Bronchial epithelial cell (primary cell): ENCODE results near the gene MYOM3. TPM values are rescaled to one million over a fixed set of nuclear protein-coding genes. Genes with fewer than 3 reads are reported as not detected.

Experiments used
- DNase-seq: peaks from one replicate; pipeline ENCODE4 v3.0.0-alpha.2; 2010; ENCODE audit warnings: low read depth
- FAIRE-seq: peaks from 2 replicates; lab custom pipeline; 2011; peaks lifted over from hg19 to GRCh38; lab: Jason Lieb, UNC
- H3K27me3 ChIP-seq: 2 replicates; pipeline ENCODE4 v1.5.1; 2011; ENCODE audit warnings: low read length; ENCODE audit not compliant: control insufficient read depth, insufficient read depth
- H3K36me3 ChIP-seq: 2 replicates; pipeline ENCODE4 v1.5.1; 2011; ENCODE audit warnings: low read length; ENCODE audit not compliant: control insufficient read depth, insufficient read depth
- H3K4me3 ChIP-seq: 2 replicates; pipeline ENCODE4 v1.5.1; 2011; ENCODE audit warnings: mild to moderate bottlenecking, low read depth, low read length, control low read depth
- total RNA-seq: library from RNA; depleted of rRNA; stranded (reverse); fragments of >200 nt; gene quantifications from 2 replicates; pipeline ENCODE4 v1.2.1, GENCODE V29; 2014
- TF ChIP-seq, protein P1 (sequence below): IDR thresholded peaks from 2 replicates; pipeline ENCODE4 v1.5.1; 2011; ENCODE audit warnings: mild to moderate bottlenecking, moderate library complexity, low read length, control low read depth, inconsistent platforms; ENCODE audit not compliant: insufficient read depth, severe bottlenecking

Gene MYOM3
- total RNA-seq, 1 donor from 2014 or later: under 0.01 TPM

DNA sequence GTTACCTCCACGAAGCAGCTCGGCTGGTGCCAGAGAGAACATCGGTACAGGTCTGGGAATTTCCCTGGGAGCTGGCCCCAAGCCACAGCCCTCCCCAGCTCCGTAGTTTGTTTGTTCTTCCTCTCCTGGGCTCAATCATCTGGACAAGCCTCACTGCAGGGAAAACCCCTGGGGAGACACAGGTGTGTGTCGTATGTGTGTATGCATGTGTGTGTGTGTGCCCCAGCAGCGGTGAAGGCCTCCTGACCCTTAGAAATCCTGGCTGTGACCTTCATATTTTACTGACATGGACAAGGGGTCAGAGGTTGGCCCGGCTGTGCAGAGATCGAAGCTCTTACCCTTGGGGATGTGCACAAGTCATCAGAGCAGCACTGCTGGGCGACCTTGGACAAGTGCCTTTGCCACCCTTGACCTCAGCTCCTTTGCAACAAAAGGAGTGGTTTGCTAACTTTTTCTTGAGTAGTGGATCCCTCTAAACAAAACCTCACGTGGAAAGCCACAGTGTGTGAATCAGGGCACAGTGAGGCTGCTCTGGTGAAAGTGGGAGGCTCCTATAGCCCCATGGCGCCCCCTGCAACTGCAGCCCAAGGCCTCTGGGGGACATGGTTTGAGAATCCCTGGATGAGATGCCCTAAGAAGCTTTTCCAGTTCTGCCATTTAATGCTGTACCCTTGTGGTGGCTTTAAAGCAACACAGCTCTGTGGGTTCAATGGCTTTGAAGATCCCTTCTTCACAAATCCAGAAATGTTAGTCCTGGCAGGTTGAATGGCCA lies 43.3 kb upstream of the MYOM3 start:
- no peaks in the 10 kb centered on the region for H3K27me3 ChIP-seq
- TF ChIP-seq, protein P1, sequence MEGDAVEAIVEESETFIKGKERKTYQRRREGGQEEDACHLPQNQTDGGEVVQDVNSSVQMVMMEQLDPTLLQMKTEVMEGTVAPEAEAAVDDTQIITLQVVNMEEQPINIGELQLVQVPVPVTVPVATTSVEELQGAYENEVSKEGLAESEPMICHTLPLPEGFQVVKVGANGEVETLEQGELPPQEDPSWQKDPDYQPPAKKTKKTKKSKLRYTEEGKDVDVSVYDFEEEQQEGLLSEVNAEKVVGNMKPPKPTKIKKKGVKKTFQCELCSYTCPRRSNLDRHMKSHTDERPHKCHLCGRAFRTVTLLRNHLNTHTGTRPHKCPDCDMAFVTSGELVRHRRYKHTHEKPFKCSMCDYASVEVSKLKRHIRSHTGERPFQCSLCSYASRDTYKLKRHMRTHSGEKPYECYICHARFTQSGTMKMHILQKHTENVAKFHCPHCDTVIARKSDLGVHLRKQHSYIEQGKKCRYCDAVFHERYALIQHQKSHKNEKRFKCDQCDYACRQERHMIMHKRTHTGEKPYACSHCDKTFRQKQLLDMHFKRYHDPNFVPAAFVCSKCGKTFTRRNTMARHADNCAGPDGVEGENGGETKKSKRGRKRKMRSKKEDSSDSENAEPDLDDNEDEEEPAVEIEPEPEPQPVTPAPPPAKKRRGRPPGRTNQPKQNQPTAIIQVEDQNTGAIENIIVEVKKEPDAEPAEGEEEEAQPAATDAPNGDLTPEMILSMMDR: no peak
- peaks cover 10% of the 10 kb centered on the region for H3K36me3 ChIP-seq
- FAIRE-seq (no peak), DNase-seq (peak; percentile 54)
- no peak overlapping the region for H3K4me3 ChIP-seq

DNA sequence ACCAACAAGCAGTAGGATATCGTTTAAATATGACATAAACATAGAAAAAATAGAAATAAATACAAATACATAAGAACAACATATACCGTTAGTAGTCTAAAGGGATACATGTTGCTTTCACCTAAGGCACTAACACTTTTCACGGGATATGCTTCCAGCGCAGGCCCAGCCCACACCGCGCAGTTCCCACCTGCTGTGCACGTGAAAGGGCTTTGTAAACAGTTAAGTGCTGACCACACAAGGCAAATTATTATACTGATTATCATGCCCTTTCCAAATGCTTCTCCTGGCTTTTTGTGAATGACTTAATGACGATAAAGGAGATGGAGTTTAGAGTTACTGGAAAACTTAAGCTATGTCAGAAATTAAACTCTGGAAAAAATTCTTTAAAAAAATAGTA lies 42.3 kb upstream of the MYOM3 start:
- H3K27me3 ChIP-seq: no peaks in the 10 kb centered on the region
- H3K36me3 ChIP-seq: peaks cover 6% of the 10 kb centered on the region
- FAIRE-seq (no peak), DNase-seq (no peak)
- TF ChIP-seq, protein P1: no peak
- no peak overlapping the region for H3K4me3 ChIP-seq

DNA sequence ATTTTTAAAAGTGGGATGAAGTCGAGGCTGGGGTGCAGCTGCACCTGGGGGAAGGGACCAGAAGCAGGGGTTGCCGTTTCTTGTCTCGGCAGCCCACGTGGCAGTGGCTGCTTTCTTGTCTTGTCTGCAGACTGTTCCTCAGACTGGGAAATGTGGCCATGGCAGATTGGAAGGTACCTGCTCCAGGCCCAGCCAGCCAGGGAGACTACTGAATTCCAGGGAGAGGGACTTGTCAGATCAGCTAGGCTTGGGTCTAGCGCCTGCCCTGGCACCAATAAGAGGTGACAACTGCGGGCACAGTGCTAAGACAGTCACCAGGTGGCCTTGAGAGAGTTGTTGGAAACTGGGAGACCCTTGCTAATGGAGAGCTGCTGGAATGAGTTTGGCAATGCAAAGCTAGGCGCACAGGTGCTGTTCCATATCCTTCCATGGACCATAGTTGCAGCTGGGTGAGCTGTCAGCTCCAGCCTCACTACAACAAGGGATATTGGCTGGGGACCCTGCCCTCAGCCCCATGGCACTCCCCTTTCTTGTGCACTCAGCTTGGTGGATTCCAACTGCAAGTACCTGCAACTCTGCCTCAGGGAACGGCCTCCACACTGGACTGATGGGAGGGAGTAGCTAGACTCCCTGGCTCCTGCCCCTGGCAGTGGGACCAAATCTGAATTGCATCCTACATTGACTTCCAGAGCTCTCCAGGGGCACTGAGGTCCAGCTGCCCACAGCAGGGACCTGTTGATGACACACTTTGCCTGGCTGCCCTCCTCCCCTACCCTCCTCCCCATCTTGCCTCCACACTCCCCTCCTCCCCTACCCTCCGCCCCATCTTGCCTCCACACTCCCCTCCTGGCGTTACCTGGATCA lies 40.9 kb upstream of the MYOM3 start:
- FAIRE-seq (peak; percentile 91), DNase-seq (no peak)
- Histone ChIP-seq H3K36me3 (peaks cover 4% of the 10 kb centered on the region), H3K4me3 (no peak overlapping the region), H3K27me3 (no peaks in the 10 kb centered on the region)
- TF ChIP-seq, protein P1: no peak

DNA sequence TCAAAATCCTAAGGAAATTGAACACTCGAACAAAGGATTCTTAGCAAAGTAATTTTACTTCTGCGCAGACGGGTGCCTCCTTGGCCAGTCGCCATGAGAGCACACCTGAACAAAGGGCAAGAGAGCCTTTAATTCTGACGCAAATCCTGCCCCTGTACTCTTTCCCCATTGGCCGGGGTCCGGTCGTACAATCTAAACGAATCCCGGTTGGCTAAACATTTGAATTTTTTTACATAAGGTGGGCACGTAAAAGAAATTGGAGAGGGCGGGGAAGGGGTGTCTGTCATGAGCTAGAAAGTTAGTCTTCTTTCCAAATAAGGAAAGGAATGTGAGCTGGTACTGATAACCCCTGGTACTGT lies 39.2 kb upstream of the MYOM3 start:
- TF ChIP-seq, protein P1: no peak
- FAIRE-seq: no peak
- H3K4me3 ChIP-seq: no peak overlapping the region

DNA sequence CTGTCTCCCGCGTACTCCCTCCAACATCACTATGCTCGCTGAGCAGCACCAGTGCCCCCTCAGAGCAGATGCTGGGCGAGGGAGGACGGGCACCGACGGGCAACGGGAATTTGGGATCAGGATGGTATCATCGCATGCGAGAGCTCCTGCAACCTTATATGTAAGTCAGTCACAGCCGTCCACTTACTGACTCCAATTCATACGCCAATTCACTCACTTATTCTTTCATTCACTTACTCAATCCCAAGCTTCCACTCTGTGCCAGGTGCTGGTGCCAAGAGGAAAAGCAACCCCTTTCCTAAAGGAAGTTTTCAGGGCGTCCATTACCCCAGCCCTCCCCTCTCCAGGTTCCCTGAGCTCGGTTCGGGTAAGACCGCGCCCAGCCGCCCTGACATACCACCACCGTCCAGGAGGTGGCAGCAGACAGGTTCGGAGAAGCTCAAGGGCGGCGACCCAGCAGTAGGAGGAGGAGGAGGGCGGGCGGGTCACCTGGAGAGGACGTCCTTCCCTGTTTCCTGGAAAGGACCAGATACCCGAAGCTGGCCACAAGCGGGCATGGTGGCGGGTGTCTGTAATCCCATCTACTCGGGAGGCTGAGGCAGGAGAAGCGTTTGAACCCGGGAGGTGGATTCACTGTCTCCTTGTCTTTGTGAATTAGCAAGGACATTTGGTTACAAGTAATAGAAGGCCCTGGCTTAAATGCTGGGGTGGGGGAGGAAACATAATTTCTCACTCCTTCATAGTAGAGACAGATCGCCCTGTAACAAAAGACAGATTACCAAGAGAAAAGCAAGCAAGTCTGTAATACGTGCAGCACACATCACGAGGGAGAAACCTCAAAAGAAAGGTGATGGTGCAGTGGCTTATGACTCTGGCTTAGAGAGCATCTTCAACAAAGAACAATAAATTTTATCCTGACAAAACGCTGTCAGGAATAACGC lies 38.6 kb upstream of the MYOM3 start:
- no peaks in the 10 kb centered on the region for H3K27me3 ChIP-seq
- no peaks in the 10 kb centered on the region for H3K36me3 ChIP-seq
- DNase-seq: peak; percentile 84
- TF ChIP-seq, protein P1: peak; percentile 84
- peak overlapping the region; percentile 29 for H3K4me3 ChIP-seq
- peak; percentile 73 for FAIRE-seq

More for the DNA sequence above, 39.2 kb upstream of the MYOM3 start:
- no peaks in the 10 kb centered on the region for H3K27me3 ChIP-seq
- peak; percentile 88 for DNase-seq
- no peaks in the 10 kb centered on the region for H3K36me3 ChIP-seq
